ENCODE data around the gene CDCP1. TPM values are rescaled to one million over a fixed set of nuclear protein-coding genes. Genes with fewer than 3 reads are reported as not detected.

CDCP1 gene
- total and polyA plus RNA-seq, 8 donors, result 0.30 to 31.4 (median 0.57) TPM

DNA sequence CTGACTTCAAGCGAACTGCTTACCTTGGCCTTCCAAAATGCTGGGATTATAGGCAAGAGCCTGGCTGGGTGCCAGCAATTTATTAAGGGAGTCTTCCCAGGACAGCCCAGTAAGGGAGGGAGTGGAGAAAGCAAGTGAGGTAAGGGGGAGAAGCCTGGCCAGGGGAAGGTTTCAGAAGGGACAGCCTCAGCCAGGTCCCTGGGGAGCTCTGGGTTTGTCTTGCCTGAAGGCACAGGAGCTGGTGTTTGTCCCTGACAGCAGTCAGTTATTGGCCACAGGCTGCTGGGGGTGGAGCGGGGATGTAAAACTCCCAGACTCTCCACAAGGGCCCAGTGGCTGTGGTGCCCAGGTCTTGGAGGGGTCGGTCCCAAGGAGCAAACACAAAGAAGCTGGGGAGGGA is 33.0 kb upstream of the CDCP1 start:
- no peaks in the 10 kb centered on the region for H3K36me3 ChIP-seq
- H3K9me3 ChIP-seq, result no peaks in the 10 kb centered on the region
- DNase-seq, result no peak
- ATAC-seq, result no peak
- no peaks in the 10 kb centered on the region for H3K4me1 ChIP-seq
- no peak overlapping the region for H3K4me3 ChIP-seq
- TF ChIP-seq, protein P1, sequence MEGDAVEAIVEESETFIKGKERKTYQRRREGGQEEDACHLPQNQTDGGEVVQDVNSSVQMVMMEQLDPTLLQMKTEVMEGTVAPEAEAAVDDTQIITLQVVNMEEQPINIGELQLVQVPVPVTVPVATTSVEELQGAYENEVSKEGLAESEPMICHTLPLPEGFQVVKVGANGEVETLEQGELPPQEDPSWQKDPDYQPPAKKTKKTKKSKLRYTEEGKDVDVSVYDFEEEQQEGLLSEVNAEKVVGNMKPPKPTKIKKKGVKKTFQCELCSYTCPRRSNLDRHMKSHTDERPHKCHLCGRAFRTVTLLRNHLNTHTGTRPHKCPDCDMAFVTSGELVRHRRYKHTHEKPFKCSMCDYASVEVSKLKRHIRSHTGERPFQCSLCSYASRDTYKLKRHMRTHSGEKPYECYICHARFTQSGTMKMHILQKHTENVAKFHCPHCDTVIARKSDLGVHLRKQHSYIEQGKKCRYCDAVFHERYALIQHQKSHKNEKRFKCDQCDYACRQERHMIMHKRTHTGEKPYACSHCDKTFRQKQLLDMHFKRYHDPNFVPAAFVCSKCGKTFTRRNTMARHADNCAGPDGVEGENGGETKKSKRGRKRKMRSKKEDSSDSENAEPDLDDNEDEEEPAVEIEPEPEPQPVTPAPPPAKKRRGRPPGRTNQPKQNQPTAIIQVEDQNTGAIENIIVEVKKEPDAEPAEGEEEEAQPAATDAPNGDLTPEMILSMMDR (IDR thresholded peaks at IDR 0.05), result no peak
- H3K27ac ChIP-seq, result no peak overlapping the region
- intact Hi-C loops (cut with DNase I), result no loop called here
- H3K27me3 ChIP-seq, result peaks cover 0 to 4% of the 10 kb centered on the region in 2 donors

DNA sequence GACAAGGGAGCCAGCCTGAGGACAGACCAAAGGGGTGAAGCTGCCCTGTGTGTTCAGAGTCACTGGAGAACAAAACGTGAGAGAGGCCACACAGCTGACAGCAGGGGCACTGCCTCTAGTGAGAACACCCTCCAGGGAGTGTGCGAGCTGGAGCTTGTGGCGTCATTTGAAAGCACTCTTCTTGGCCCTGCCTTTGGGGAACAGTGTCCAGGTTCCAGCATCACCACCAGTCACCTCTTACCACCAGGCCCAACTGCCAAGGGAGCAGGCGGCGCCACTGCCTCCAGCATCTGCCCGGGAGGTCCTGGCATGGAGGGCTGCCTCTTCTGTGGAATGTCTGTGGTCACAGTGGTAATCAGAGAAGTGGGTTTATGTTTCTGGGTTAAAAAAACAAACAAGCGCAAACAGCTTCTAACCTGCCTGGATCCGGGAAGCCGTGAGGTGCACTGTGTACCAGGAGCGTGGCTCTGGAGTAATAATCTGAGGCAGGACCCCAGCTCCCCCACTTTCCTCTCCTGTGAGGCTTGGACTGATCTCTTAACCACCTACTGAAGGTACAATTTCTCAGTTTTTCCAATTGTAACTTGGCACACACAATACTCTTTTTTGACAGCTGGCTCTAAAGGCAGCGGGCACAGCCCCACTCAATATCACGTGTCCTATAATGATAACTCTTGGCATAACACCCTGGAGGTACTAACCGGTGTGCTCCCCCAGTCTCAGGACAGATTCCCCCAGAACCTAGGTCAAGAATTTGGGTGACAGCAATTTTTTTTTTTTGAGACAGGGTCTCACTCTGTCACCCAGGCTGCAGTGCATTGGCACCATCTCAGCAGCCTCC is 32.2 kb upstream of the CDCP1 start:
- no peaks in the 10 kb centered on the region for H3K4me1 ChIP-seq
- no peak overlapping the region for H3K4me3 ChIP-seq
- no peak overlapping the region for H3K27ac ChIP-seq
- DNase-seq, result no peak
- intact Hi-C loops (cut with DNase I), result no loop called here
- TF ChIP-seq, protein P1 (IDR thresholded peaks at IDR 0.05), result no peak
- ATAC-seq, result no peak
- H3K9me3 ChIP-seq, result no peaks in the 10 kb centered on the region
- H3K27me3 ChIP-seq, result peaks cover 0 to 4% of the 10 kb centered on the region in 2 donors
- H3K36me3 ChIP-seq, result no peaks in the 10 kb centered on the region

DNA sequence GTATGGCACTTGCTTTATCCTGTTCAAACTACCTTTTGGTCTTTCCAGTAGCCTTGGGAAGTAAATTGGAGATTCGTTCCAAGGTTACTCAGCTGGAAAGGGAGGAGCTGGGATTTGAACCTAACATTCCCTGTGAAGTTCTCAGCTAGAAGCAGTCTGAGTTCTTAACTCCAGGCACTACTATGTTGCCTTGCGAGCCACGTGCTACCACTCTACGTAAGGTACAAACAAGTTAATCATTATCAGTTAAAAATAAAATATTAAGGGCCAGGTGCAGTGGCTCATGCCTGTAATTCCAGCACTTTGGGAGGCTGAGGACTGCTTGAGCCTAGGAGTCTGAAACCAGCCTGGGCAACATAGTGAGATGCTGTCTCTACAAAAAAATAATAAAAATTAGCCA is 30.7 kb upstream of the CDCP1 start:
- intact Hi-C loops (cut with DNase I), result no loop called here
- H3K27me3 ChIP-seq, result peaks cover 0 to 4% of the 10 kb centered on the region in 2 donors
- TF ChIP-seq, protein P1 (IDR thresholded peaks at IDR 0.05), result no peak
- no peak overlapping the region for H3K4me3 ChIP-seq
- H3K4me1 ChIP-seq, result no peaks in the 10 kb centered on the region
- H3K9me3 ChIP-seq, result no peaks in the 10 kb centered on the region
- no peak overlapping the region for H3K27ac ChIP-seq
- ATAC-seq (peak; percentile 15), DNase-seq (no peak)
- no peaks in the 10 kb centered on the region for H3K36me3 ChIP-seq

DNA sequence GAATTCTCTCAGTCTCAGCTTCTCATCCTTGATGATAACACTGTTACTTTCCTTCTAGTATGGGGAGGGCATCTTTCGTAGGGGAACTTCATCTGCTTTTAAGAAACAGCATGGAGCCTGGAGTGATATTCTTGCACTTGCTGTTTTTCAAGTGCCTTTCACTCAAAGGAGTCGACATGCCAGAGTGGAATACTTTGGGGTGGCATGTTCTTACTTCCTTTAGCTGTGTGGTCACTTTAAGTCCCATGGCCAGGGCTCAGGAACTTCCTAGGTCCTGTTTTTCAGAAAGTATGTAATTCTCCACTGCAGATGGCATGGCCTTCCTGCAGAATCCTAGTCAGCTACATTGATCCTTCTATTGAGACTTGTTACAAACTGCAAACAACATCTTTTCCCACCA is 28.1 kb upstream of the CDCP1 start:
- TF ChIP-seq, protein P1 (IDR thresholded peaks at IDR 0.05), result no peak
- intact Hi-C loops (cut with DNase I), result no loop called here
- H3K27ac ChIP-seq, result no peak overlapping the region
- DNase-seq (no peak), ATAC-seq (peak; percentile 74)
- no peaks in the 10 kb centered on the region for H3K9me3 ChIP-seq
- H3K36me3 ChIP-seq, result no peaks in the 10 kb centered on the region
- H3K4me3 ChIP-seq, result no peak overlapping the region
- no peaks in the 10 kb centered on the region for H3K27me3 ChIP-seq
- no peaks in the 10 kb centered on the region for H3K4me1 ChIP-seq

DNA sequence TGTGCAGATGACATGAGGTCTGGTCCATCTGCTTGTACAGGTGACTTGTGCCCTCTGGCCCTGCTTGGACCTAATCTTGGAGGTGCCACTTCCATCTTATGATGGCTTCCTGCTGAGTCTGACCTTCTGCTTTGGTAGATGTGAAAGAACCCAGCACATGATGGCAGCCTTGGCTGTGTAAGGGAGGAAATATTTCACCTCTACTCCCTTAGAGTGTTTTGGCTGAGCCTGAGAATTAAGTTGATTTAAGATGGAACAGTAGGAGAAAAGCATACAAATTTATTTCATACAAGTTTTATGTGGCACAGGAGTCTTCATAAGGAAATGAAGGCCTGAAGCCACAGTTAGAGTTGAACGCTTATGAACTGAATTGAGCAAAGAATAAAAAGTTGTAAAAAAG is 27.6 kb upstream of the CDCP1 start:
- no peak for DNase-seq
- intact Hi-C loops (cut with DNase I), result no loop called here
- Histone ChIP-seq H3K27me3 (no peaks in the 10 kb centered on the region), H3K27ac (no peak overlapping the region), H3K9me3 (no peaks in the 10 kb centered on the region), H3K4me1 (no peaks in the 10 kb centered on the region), H3K36me3 (no peaks in the 10 kb centered on the region), H3K4me3 (no peak overlapping the region)
- TF ChIP-seq, protein P1 (IDR thresholded peaks at IDR 0.05), result no peak
- ATAC-seq, result no peak
